HepG2 (cell line): ENCODE measurements around the gene DMKN. TPM values are rescaled to one million over a fixed set of nuclear protein-coding genes. Genes with fewer than 3 reads are reported as not detected.

Experiments
- EP300 ChIP-seq, 3 experiments: sonication (generic) in 1 of 3; formaldehyde crosslinking in 1 of 3; IDR thresholded peaks; 2 replicates each; pipeline versions ENCODE4 v1.5.1 to v1.6.1; 2011 to 2020; ENCODE audit warnings: low read depth in 2 of 3, low read length in 2 of 3, borderline replicate concordance in 1 of 3, improper control_type of control experiment in 1 of 3, mild to moderate bottlenecking in 1 of 3, missing genetic modification reagents in 1 of 3, moderate library complexity in 1 of 3
- FOXA3 ChIP-seq: IDR thresholded peaks from 2 replicates; pipeline ENCODE4 v1.6.1; 2016; ENCODE audit warnings: missing genetic modification reagents, missing compliant biosample characterization
- MED1 ChIP-seq: sonication (generic); formaldehyde crosslinking; IDR thresholded peaks from 2 replicates; pipeline ENCODE4 v1.4.0; 2020; ENCODE audit warnings: missing genetic modification reagents
- RARG ChIP-seq: sonication (generic); formaldehyde crosslinking; IDR thresholded peaks from 2 replicates; pipeline ENCODE4 v1.4.0; 2020; ENCODE audit warnings: low read depth, mild to moderate bottlenecking, missing genetic modification reagents
- RBM39 ChIP-seq: fragments of 200-400 bp; formaldehyde crosslinking; IDR thresholded peaks from one replicate; pipeline ENCODE4 v1.6.1; 2018; ENCODE audit warnings: antibody characterized with exemption, mild to moderate bottlenecking, low read depth, low read length; ENCODE audit not compliant: poor library complexity, severe bottlenecking
- REL ChIP-seq: sonication (generic); formaldehyde crosslinking; conservative IDR thresholded peaks from 2 replicates; pipeline ENCODE4 v1.8.0; 2022; ENCODE audit warnings: mild to moderate bottlenecking, missing genetic modification reagents, moderate library complexity
- RXRB ChIP-seq: IDR thresholded peaks from 2 replicates; pipeline ENCODE4 v1.6.1; 2016; ENCODE audit warnings: borderline replicate concordance, missing genetic modification reagents, missing compliant biosample characterization
- SOX13 ChIP-seq, 3 experiments: fragments of 450-650 bp in 1 of 3; sonication (generic) in 1 of 3; formaldehyde crosslinking in 1 of 3; IDR thresholded peaks in 2 of 3; conservative IDR thresholded peaks in 1 of 3; 2 replicates each; pipeline versions ENCODE4 v1.5.0 to v1.6.1; 2016 to 2020; ENCODE audit warnings: antibody characterized with exemption in 1 of 3, mild to moderate bottlenecking in 1 of 3, missing compliant biosample characterization in 1 of 3, missing genetic modification reagents in 1 of 3, moderate library complexity in 1 of 3
- TARDBP ChIP-seq: sonication (generic); formaldehyde crosslinking; IDR thresholded peaks from 2 replicates; pipeline ENCODE4 v1.8.0; 2022; ENCODE audit warnings: mild to moderate bottlenecking, missing genetic modification reagents
- ZNF546 ChIP-seq: sonication (generic); formaldehyde crosslinking; conservative IDR thresholded peaks from 2 replicates; pipeline ENCODE4 v1.8.1; 2023; ENCODE audit warnings: mild to moderate bottlenecking, missing genetic modification reagents
- polyA plus RNA-seq, 8 experiments: library from polyadenylated mRNA; depleted of rRNA in 3 of 8; stranded (reverse) in 7 of 8; unstranded in 1 of 8; fragments of >200 nt; fragmentation: Illumina TruSeq in 4 of 8; extraction: Trizol in 4 of 8; gene quantifications; 2 replicates each; pipeline versions ENCODE4 v1.2.1 to v1.2.3, GENCODE V29; 2011 to 2016; ENCODE audit warnings: low read depth in 4 of 8, missing spikeins in 1 of 8, mixed read lengths in 1 of 8; ENCODE audit not compliant: insufficient read depth in 1 of 8
- total RNA-seq, 5 experiments: library from RNA; depleted of rRNA; stranded (reverse); fragments of >200 nt; fragmentation: Illumina TruSeq; extraction: Trizol; gene quantifications; 2 replicates each; pipeline ENCODE4 v1.2.3, GENCODE V29; 2016; ENCODE audit warnings: low read depth in 1 of 5
- TF ChIP-seq, protein P1 (sequence below): IDR thresholded peaks from 2 replicates; pipeline ENCODE4 v1.6.1; 2016; ENCODE audit warnings: low read depth, borderline replicate concordance
- TF ChIP-seq, protein P2 (sequence below): sonication (generic); formaldehyde crosslinking; conservative IDR thresholded peaks from 2 replicates; pipeline ENCODE4 v1.8.0; 2022; ENCODE audit warnings: mild to moderate bottlenecking, moderate library complexity, missing genetic modification reagents
- TF ChIP-seq, protein P3 (sequence below): IDR thresholded peaks from 2 replicates; pipeline ENCODE4 v1.4.0; 2020; ENCODE audit warnings: mild to moderate bottlenecking, missing genetic modification reagents
- TF ChIP-seq, protein P4 (sequence below): IDR thresholded peaks from 2 replicates; pipeline ENCODE4 v1.6.1; 2012; ENCODE audit warnings: low read depth, low read length, improper control_type of control experiment
- TF ChIP-seq, protein P5 (sequence below): sonication (generic); formaldehyde crosslinking; IDR thresholded peaks from 2 replicates; pipeline ENCODE4 v1.5.1; 2020; ENCODE audit warnings: mild to moderate bottlenecking, missing genetic modification reagents

DMKN gene
- total and polyA plus RNA-seq, 2 of the 13 experiments (the other 11 are each of a cell fraction or from before 2014, with no cell fraction given), result 50.8 to 57.1 TPM

DNA sequence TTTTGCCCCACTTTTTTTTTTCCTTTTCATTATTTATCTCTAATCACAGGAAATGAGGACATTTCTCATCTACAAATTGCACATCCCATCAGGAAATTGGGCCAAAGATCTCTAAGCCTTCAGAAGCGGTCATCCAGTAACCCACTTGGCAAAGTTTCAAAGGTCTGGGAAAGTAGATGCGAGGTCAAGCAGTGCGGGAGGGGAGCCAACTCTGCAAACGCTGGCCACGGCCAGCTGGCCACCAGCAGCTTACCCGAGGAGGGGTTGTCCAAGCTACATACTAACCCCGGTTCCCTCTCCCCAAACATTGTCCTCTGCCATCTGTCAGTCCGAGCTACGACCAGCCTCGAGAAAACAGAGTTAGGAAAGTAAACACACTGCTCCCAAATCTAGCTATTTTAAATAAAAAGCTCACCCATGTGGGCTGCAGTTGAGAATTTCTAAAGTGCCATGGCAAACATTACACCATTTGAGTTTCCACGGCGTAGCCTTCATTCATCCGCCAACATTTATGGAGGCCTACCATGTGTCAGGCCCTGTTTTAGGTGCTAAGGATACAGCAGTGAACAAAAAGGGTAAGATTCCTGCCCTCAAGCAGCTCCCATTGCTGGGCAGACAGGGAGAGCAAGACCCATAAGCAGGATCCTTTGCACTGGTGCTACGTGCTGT, 53.9 kb downstream of the DMKN start (continued):
- TF ChIP-seq, protein P1, sequence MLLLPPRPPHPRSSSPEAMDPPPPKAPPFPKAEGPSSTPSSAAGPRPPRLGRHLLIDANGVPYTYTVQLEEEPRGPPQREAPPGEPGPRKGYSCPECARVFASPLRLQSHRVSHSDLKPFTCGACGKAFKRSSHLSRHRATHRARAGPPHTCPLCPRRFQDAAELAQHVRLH (CRISPR knock-in tag), result 0 out of 2 replicates have a peak, but pooled peaks have one; percentile 23
- TF ChIP-seq REL (CRISPR knock-in tag) (peak; percentile 78; the same call in 1 of the 2 replicates), SOX13 (IDR thresholded peaks at IDR 0.05) (no peak), SOX13 (CRISPR knock-in tag; conservative IDR thresholded peaks at IDR 0.05 in 1 of 2, IDR thresholded peaks at IDR 0.05 in 1 of 2) (peak in 1 of 2 experiments; percentile 39; a peak in 1 of 4 replicates), FOXA3 (CRISPR knock-in tag) (peak; percentile 31; the same call in 1 of the 2 replicates), RARG (CRISPR knock-in tag) (no peak), RXRB (CRISPR knock-in tag) (peak; percentile 98), ZNF546 (CRISPR knock-in tag) (no peak), TARDBP (CRISPR knock-in tag) (0 out of 2 replicates have a peak, but pooled peaks have one; percentile 0), EP300 (IDR thresholded peaks at IDR 0.05; ENCODE audit: low read depth in 2 of 2, low read length in 2 of 2) (peak in 1 of 2 experiments; percentile 63; a peak in 1 of 4 replicates), EP300 (CRISPR knock-in tag; IDR thresholded peaks at IDR 0.05; ENCODE audit: borderline replicate concordance) (no peak), MED1 (peak; percentile 65), RBM39 (peak; percentile 36)
- TF ChIP-seq, protein P2, sequence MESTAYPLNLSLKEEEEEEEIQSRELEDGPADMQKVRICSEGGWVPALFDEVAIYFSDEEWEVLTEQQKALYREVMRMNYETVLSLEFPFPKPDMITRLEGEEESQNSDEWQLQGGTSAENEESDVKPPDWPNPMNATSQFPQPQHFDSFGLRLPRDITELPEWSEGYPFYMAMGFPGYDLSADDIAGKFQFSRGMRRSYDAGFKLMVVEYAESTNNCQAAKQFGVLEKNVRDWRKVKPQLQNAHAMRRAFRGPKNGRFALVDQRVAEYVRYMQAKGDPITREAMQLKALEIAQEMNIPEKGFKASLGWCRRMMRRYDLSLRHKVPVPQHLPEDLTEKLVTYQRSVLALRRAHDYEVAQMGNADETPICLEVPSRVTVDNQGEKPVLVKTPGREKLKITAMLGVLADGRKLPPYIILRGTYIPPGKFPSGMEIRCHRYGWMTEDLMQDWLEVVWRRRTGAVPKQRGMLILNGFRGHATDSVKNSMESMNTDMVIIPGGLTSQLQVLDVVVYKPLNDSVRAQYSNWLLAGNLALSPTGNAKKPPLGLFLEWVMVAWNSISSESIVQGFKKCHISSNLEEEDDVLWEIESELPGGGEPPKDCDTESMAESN (CRISPR knock-in tag), result 0 out of 2 replicates have a peak, but pooled peaks have one; percentile 11
- TF ChIP-seq, protein P3, sequence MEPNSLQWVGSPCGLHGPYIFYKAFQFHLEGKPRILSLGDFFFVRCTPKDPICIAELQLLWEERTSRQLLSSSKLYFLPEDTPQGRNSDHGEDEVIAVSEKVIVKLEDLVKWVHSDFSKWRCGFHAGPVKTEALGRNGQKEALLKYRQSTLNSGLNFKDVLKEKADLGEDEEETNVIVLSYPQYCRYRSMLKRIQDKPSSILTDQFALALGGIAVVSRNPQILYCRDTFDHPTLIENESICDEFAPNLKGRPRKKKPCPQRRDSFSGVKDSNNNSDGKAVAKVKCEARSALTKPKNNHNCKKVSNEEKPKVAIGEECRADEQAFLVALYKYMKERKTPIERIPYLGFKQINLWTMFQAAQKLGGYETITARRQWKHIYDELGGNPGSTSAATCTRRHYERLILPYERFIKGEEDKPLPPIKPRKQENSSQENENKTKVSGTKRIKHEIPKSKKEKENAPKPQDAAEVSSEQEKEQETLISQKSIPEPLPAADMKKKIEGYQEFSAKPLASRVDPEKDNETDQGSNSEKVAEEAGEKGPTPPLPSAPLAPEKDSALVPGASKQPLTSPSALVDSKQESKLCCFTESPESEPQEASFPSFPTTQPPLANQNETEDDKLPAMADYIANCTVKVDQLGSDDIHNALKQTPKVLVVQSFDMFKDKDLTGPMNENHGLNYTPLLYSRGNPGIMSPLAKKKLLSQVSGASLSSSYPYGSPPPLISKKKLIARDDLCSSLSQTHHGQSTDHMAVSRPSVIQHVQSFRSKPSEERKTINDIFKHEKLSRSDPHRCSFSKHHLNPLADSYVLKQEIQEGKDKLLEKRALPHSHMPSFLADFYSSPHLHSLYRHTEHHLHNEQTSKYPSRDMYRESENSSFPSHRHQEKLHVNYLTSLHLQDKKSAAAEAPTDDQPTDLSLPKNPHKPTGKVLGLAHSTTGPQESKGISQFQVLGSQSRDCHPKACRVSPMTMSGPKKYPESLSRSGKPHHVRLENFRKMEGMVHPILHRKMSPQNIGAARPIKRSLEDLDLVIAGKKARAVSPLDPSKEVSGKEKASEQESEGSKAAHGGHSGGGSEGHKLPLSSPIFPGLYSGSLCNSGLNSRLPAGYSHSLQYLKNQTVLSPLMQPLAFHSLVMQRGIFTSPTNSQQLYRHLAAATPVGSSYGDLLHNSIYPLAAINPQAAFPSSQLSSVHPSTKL, result peak; percentile 58
- TF ChIP-seq, protein P4, sequence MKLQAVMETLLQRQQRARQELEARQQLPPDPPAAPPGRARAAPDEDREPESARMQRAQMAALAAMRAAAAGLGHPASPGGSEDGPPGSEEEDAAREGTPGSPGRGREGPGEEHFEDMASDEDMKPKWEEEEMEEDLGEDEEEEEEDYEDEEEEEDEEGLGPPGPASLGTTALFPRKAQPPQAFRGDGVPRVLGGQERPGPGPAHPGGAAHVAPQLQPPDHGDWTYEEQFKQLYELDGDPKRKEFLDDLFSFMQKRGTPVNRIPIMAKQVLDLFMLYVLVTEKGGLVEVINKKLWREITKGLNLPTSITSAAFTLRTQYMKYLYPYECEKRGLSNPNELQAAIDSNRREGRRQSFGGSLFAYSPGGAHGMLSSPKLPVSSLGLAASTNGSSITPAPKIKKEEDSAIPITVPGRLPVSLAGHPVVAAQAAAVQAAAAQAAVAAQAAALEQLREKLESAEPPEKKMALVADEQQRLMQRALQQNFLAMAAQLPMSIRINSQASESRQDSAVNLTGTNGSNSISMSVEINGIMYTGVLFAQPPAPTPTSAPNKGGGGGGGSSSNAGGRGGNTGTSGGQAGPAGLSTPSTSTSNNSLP, result 0 out of 2 replicates have a peak, but pooled peaks have one; percentile 4
- TF ChIP-seq, protein P5, sequence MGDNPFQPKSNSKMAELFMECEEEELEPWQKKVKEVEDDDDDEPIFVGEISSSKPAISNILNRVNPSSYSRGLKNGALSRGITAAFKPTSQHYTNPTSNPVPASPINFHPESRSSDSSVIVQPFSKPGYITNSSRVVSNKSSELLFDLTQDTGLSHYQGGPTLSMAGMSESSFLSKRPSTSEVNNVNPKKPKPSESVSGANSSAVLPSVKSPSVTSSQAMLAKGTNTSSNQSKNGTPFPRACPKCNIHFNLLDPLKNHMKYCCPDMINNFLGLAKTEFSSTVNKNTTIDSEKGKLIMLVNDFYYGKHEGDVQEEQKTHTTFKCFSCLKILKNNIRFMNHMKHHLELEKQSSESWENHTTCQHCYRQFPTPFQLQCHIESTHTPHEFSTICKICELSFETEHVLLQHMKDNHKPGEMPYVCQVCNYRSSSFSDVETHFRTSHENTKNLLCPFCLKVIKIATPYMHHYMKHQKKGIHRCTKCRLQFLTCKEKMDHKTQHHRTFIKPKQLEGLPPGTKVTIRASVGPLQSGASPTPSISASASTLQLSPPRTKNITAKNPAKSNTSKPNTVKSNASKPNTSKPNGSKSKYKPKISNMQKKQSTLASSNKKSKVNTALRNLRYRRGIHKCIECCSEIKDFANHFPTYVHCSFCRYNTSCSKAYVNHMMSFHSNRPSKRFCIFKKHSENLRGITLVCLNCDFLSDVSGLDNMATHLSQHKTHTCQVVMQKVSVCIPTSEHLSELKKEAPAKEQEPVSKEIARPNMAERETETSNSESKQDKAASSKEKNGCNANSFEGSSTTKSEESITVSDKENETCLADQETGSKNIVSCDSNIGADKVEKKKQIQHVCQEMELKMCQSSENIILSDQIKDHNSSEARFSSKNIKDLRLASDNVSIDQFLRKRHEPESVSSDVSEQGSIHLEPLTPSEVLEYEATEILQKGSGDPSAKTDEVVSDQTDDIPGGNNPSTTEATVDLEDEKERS (CRISPR knock-in tag), result peak; percentile 30; the same call in 1 of the 2 replicates
